GM19328 (cell line): Measurements from ENCODE around the gene KRT35.
"Not testable (repeated sequence)": the region's sequence is repeated elsewhere in the genome, so short reads cannot be mapped to it uniquely, and the experiment has no call there.

Experiments
- ATAC-seq: cut with Tn5 transposase; IDR thresholded peaks from one replicate; pipeline ENCODE4 v1.9.1; 2021; ENCODE audit warnings: mild to moderate bottlenecking, moderate library complexity; ENCODE audit not compliant: unreplicated experiment

Gene KRT35

DNA sequence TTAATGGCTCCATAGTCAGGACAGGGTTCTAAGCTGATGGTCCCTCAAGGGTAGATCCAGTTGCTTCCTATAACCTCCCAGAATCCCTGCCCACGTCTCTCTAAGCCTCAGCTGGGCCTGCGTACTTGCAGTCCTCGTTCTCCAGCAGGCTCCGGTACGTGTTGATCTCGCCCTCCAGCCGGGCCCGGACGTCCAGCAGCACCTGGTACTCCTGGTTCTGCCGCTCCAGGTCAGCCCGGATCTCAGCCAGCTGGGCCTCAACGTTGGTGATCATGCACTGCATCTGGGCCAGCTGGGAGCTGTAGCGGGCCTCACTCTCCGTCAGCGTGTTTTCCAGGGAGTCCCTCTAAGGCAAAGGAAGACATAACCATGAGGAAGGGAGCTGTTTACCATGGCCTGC lies 18.2 kb downstream of the KRT35 start:
- no peak for ATAC-seq

DNA sequence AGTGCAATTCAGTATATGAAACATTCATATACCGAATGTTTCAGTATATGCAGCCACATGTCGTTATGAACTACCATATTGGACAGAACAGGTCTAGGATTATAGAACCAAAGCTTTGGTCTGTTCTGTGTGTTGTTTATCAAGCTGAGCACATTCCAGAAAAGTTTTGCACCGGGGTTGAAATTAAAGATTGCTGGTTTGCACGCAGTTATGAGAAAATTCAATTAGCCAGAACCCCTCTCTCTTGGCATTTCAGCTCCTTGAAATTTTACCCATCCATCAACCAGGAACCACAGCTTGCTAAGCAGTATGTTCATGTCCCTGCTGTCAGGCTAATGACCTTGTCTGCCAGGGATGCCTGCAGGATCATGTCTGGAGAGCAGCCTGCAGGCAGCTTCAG lies 23.3 kb downstream of the KRT35 start:
- ATAC-seq: no peak

GRCh38 chr17:41456204-41456603 lies 24.7 kb downstream of the KRT35 start:
- no peak for ATAC-seq

DNA sequence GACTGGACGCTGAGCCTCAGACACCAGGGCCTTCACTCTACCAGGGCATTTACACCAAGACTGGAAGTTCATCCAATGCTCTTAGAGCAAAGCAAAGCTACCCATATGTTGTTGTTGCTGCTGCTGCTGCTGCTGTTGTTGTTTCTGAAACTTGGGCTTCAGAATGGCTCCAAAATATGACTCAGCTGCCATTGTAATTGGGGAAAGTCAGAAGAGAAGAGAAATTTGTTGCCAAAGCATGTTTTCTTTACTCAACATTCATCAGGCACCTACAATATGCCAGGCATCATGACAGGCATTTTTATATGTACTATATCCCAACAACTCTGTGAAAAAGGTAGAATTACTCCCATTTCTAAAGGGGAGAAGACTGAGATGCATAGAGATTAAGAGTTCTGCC lies 25.7 kb downstream of the KRT35 start:
- no peak for ATAC-seq

DNA sequence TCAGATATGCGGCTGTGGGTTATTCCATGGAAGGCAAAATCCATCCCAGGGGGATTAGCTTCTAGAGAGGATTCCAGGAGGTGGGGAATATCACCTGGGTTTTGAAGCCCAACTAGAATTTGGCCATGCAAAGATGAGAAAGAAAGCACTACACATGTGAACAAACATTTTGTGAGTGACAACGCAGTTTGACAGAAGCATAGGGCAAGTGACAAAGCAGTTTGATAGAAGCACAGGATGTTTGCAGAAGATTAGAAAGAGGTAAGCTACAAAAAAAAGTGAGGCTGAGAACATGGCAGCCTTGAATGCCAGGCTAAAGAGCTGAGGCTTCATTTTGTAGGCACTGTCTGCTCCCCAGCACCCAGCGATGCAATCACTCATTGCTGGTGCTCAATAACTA lies 27.9 kb downstream of the KRT35 start:
- no peak for ATAC-seq

- ATAC-seq: no peak
Observed at GRCh38 chr17:41452281-41452680, 28.7 kb downstream of the KRT35 start.

DNA sequence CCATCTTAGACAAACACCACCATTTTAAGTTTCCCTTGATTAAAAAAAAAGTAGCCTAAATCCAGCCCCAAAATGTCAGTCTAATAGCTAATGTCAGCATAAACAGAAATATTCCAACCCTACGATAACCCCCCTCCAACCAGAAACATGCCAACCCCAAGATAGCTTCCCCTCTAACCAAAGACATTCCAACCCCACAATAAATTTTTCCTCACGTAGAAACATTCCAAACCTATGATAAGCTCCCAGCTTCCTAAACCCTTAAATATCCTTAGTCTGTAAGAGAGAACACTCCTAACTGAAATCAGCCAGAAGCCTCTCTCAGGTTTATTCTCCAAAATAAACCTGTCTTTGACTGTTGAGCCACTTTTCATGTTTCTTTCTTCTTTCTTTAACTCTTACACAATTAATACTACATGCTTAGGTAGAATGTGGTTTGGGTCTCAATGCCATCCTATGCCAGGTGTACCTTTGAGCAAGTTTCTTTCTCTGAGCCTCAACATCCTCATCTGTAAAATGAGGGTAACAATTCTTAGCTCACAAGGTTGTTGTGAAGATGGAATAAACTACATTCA lies 29.7 kb downstream of the KRT35 start:
- ATAC-seq: no peak

- ATAC-seq: no peak
Observed at GRCh38 chr17:41449008-41449407, 31.9 kb downstream of the KRT35 start.

GRCh38 chr17:41448506-41448905 lies 32.4 kb downstream of the KRT35 start:
- no peak for ATAC-seq

- ATAC-seq: no peak
Observed at GRCh38 chr17:41446806-41447205, 34.1 kb downstream of the KRT35 start.

DNA sequence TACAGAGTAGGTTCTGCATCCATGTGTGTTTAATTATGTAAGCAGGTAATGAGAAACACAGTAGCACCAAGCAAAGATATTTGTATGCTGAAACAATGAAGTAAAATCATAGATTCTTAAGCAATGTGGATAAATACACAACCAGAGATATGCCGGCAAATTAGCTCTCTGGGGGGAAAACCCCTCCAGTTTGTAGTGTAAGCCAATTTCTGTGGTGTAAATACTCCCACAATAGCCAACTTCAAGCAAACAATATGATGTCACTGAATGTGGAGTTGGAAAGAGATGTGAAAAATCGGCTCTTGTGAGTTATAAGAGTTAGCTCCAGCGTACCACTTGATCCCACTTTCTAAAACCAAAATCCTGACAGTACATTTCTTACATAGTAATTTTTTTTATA lies 36.3 kb downstream of the KRT35 start:
- no peak for ATAC-seq

GRCh38 chr17:41444186-41444585 lies 36.8 kb downstream of the KRT35 start:
- no peak for ATAC-seq

DNA sequence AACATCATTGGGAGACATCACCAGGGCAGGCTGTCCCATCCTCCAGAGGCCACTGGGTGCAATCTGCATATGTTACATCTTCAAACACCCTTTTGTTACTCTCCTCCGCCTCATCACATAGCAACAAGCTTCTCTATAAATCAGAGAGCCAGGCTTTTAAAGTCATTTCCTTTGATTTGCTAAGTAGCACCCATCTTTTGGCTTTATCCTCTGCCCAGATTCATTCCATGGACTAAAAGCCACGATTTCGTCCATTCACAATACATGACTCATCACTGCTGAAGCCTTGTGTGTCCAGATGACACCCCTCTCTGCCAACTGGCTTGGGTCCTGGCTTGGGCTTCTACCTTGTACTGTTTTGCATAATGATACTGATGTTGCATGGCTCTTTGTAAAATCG lies 38.2 kb downstream of the KRT35 start:
- ATAC-seq: no peak

GRCh38 chr17:41440531-41441033 lies 40.4 kb downstream of the KRT35 start, which contains the start of gene KRT38:
TSS of gene KRT38 (minus strand) at chr17:41440983. CDS start at chr17:41440921, 62 bp downstream.
- ATAC-seq: no peak

GRCh38 chr17:41439375-41439774 lies 41.6 kb downstream of the KRT35 start:
- no peak for ATAC-seq

GRCh38 chr17:41437769-41438168 lies 43.2 kb downstream of the KRT35 start:
- no peak for ATAC-seq

GRCh38 chr17:41437254-41437653 lies 43.7 kb downstream of the KRT35 start:
- ATAC-seq: no peak

DNA sequence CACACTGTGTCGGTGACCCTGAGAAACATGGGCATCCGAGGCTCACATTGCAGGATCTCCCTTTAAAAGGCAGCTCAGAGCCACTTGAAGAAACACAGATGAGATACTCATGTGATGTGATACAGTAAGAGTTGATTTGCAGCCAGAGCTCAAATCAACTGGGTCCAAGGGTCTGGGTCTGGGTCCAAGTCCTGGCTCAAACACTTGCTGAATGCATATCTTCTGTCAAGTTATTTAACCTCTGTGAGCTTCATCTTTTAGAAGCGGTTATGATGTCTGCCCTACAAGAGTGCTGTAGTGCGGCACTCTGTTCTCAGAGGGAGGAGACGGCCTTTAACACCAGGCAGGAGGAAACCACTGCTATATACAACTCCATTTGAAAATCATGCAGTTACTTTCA lies 46.5 kb downstream of the KRT35 start:
- no peak for ATAC-seq

DNA sequence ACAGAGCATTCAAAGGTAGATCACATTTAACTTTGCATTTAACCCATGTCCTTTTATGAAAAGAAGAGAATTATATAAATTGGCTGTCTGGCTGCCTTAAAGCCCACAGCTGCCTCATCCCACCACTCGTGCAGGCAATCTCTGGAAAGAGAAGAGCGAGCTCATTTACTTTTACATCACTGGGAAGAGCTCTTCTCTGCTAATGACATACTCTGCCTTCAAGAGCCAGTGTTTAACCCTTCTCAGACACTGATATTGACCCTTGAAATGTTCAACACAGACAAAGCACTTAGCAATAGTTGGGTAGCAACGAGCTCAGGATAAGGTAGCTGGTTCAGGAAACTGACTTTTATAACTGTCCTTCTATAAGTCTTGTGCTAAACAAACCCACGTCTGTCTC lies 46.9 kb downstream of the KRT35 start:
- no peak for ATAC-seq

- ATAC-seq: no peak
Observed at GRCh38 chr17:41433586-41433985, 47.4 kb downstream of the KRT35 start.

DNA sequence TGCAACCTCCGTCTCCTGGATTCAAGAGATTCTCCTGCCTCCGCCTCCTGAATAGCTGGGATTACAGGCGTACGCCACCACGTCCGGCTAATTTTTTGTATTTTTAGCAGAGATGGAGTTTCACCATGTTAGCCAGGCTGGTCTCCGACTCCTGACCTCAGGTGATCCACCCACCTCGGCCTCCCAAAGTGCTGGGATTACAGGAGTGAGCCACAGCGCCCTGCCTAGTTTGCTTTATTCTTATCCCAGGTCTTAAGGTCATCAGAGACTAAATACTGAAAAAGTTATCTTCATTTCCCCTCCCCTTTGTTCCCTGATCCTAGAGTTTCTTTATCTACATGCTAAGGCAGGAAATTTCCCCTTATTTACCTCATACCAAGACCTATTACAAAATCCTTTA lies 50.6 kb downstream of the KRT35 start:
- not testable (repeated sequence) for ATAC-seq

- no peak for ATAC-seq
Observed at GRCh38 chr17:41429667-41430066, 51.3 kb downstream of the KRT35 start.

DNA sequence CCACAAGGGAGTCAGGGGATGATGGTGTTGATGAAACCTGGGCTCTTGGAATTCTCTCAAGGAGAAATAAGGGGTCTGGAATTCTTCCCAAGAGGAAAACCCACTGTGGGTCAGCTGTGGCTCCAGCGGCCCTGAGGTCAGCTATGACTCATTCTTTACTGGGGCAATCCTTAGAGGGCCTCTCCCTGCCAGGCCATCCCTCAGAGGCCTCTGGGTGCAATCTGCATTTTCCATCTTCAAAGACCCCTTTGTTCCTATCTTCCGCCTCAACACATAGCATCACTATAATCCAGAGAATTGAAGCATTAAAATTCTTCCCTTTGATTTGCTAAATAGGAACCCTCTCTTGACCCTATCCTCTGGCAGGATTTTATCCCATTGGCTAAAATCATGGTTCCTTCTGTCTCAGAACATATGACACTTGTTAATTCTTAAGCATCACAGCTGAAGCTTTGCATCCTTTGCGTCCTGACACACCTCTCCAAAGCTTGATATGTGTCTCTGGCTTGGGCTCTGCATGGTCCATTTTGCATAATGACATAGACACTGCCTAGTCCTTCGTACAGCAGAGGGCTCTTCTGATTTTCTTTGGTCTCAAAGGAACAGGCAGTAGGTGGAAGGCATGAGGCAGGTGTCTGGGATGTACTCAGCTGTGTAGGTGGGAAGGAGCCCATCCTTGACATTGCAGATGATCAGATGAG lies 52.2 kb downstream of the KRT35 start:
- no peak for ATAC-seq
